Dermis microvascular lymphatic vessel endothelial cell (primary cell): ENCODE measurements around the gene CAMTA1. TPM values are rescaled to one million over a fixed set of nuclear protein-coding genes. Genes with fewer than 3 reads are reported as not detected.

ENCODE experiments used
- DNase-seq, 2 donors: peaks; one replicate each; pipeline versions ENCODE4 v3.0.0 to v3.0.0-alpha.2; 2010; ENCODE audit warnings: low read depth in 2 of 2
- total RNA-seq: library from RNA; depleted of rRNA; stranded (reverse); fragments of >200 nt; gene quantifications from 2 replicates; pipeline ENCODE4 v1.2.1, GENCODE V29; 2014

The CAMTA1 gene
- total RNA-seq, 1 donor from 2014 or later = 33.9 TPM

GRCh38 chr1:7190261-7190660 lies 405.0 kb downstream of the CAMTA1 start:
- DNase-seq = no peak

GRCh38 chr1:7192453-7192852 lies 407.2 kb downstream of the CAMTA1 start:
- no peak for DNase-seq

- DNase-seq = no peak
These were observed 411.0 kb downstream of the CAMTA1 start for GRCh38 chr1:7196036-7196911.

GRCh38 chr1:7198664-7199063 lies 413.4 kb downstream of the CAMTA1 start:
- no peak for DNase-seq

- DNase-seq = no peak
These were observed 414.0 kb downstream of the CAMTA1 start for GRCh38 chr1:7199077-7199779.

GRCh38 chr1:7207875-7208646 lies 422.8 kb downstream of the CAMTA1 start:
- peak; percentile 21 to 61 for DNase-seq

GRCh38 chr1:7208647-7209180 lies 423.5 kb downstream of the CAMTA1 start:
- DNase-seq = no peak

- no peak for DNase-seq
These were observed 424.1 kb downstream of the CAMTA1 start for GRCh38 chr1:7209336-7209735.

GRCh38 chr1:7218210-7218832 lies 433.1 kb downstream of the CAMTA1 start:
- peak; percentile 28 to 49 for DNase-seq

- no peak for DNase-seq
These were observed 433.8 kb downstream of the CAMTA1 start for GRCh38 chr1:7219031-7219430.

GRCh38 chr1:7220007-7220406 lies 434.8 kb downstream of the CAMTA1 start:
- no peak for DNase-seq

- no peak for DNase-seq
These were observed 435.5 kb downstream of the CAMTA1 start for GRCh38 chr1:7220712-7221252.

GRCh38 chr1:7221826-7222694 lies 436.8 kb downstream of the CAMTA1 start:
- no peak for DNase-seq

- no peak for DNase-seq
These were observed 437.4 kb downstream of the CAMTA1 start for GRCh38 chr1:7222695-7223015.

- DNase-seq = no peak
These were observed 438.3 kb downstream of the CAMTA1 start for GRCh38 chr1:7223334-7224080.

GRCh38 chr1:7224081-7224534 lies 438.9 kb downstream of the CAMTA1 start:
- no peak for DNase-seq

GRCh38 chr1:7224644-7225043 lies 439.4 kb downstream of the CAMTA1 start:
- DNase-seq = peak in 1 of 2 donors; percentile 20

GRCh38 chr1:7225711-7226505 lies 440.7 kb downstream of the CAMTA1 start:
- DNase-seq = no peak
